Pons (tissue), 1 donor: ENCODE results near the gene LRRC23.

ENCODE experiments used
- DNase-seq: peaks from one replicate; pipeline ENCODE4 v3.0.0-alpha.2; 2016; ENCODE audit warnings: low spot score

The LRRC23 gene

DNA sequence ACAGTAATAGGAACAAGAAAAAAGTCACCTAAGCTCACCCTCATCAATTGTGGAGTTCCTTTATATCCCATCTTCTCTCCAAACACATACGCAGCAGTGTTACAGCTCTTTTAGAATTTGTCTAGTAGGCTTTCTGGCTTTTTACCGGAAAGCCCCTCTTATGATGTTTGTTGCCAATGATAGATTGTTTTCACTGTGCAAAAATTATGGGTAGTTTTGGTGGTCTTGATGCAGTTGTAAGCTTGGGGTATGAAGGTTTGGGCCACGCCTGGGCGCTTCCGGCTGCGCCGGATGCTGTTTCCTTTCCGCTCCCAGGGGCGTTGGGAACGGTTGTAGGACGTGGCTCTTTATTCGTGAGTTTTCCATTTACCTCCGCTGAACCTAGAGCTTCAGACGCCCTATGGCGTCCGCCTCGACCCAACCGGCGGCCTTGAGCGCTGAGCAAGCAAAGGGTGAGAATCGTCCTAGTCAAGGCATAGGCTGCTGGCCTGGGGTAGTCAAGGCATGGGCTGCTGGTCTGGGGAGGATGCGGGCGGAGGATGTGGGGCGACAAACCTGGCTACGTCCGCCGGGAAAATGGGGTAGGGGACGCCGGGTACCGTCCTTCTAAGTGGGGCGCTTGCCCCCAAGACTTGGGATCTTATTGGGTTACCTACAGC lies 39.2 kb downstream of the LRRC23 start, which contains the start of the genes C12orf57 and RNU7-1:
C12orf57 (plus strand) TSS at position 301 of the 659 bp plus-strand sequence; CDS start at position 401, 100 bp downstream.
RNU7-1 (plus strand) TSS at position 95 of the 659 bp plus-strand sequence.
- DNase-seq: peak; percentile 98

DNA sequence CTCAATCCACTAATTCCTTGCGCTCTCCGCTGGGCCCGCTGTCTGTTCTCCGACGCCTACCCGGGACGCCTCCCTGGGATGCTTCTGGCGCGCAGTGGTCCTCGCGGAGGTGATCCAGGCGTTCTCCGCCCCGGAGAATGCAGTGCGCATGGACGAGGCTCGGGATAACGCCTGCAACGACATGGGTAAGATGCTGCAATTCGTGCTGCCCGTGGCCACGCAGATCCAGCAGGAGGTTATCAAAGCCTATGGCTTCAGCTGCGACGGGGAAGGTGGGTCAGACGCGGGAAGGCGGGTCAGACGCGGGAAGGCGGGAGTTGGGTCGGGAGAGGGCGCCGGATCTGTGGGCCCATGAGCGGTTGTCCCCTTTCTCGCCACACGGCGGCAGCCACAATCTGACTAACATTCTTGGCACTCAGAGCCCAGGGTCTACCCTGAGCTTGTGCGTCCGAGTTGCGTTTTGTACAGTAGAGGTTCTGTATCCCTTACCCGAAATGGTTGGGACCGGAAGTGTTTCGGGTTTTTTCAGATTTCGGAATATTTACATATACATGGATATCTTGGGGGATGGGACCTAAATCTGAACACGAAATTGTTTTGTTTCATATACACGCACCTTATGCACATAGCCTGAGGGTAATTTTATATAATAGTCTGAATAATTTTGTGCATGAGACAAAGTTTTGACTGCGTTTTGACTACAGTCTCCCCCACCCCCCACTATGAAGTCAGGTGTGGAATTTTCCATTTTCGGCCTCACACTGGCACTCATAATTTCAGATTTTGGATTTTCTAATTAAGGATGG lies 40.0 kb downstream of the LRRC23 start:
- DNase-seq: peak; percentile 93

DNA sequence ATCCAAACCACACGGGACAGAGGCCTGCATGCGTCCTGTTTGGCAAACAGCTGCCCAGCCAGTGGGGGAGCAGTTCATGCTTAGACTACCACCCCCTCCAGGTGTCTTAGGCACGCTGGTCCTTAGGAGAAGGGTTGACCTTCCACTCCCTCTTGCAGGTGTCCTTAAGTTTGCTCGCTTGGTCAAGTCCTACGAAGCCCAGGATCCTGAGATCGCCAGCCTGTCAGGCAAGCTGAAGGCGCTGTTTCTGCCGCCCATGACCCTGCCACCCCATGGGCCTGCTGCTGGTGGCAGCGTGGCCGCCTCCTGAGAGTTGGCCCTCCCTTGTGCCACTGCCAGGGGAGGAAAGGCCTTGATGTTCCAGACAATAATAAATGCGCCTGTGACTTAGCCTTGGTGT lies 41.0 kb downstream of the LRRC23 start:
- DNase-seq: no peak

DNA sequence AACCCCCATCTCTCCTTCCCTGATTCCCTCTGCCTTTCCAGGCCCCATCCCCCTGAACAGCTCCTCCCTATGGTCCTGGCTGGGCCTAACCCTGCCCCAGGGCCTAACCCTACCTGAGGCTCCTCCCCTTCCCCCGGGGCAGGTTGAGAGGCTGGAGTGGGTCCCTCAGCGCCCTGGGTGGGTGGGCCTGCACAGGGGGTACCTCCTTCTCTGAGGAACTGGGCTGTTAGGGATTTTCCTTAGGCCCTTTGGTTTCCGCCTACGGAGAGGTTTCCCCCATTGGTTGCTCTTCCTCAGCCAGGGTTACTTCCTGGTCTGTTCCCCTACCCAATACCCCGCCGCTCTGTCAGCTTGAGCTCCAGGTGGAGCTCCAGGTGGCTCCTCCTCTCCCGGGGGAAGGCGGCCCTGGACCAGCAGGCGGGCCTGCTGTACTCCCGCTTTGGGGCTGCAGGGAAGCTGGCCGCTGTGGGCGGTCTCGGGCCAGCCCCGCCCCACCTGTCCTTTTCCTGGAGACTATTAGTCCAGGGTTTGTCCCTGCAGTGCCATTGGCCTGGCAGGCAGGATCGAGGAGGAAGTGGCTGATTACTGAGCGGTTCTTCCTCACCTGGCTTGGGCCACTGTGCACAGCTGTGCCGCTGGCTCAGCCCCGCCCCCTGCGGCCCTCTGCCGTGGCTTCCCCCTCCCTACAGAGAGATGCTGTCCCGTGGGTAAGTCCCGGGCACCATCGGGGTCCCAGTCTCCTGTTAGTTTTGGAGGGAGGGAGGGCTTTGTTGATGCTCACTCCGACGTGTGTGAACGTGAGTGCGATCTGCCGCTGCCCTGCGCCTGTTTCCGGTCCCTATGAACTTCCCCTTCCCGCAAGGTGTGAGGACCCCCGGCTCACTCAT lies 41.7 kb downstream of the LRRC23 start:
- DNase-seq: no peak

DNA sequence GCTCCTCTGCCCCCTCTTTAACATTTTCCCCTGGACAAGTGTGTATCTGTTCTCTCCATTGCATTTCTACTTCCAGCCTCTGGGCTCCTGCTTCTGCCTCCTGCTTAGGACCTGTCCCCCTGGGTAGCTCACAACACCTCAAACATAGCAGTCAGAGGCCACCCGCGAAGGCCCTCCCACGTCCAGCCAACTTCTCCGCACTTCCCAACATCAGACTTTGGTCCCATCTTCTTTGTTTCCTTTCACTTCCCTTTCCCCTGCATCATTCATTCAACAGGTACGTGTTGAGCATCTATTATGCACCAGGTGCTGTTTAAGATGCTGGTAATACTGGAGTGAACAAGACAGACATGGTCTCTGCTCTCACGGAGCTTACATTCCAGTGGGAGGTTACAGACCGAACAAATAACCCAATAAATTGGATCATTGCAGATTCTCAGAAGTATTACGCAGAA lies 42.3 kb downstream of the LRRC23 start:
- DNase-seq: no peak

DNA sequence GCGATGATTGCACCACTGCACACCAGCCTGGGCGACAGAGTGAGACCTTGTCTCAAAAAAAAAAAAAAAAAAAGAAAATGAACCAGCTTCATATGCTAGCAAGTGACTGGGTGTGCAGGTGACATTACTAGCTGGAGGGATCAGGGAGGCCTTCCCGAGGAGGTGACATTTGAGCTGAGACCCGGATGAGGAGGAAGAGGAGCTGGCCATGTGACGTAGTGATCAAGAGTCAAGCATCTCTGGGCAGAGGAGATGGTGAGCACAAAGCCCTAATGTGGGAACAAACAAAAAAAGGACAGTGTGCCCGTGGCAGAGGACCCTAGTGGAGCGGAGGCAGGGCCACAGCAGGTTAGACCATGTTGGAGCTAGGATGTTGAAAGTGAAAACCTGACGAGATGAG lies 43.0 kb downstream of the LRRC23 start:
- no peak for DNase-seq

DNA sequence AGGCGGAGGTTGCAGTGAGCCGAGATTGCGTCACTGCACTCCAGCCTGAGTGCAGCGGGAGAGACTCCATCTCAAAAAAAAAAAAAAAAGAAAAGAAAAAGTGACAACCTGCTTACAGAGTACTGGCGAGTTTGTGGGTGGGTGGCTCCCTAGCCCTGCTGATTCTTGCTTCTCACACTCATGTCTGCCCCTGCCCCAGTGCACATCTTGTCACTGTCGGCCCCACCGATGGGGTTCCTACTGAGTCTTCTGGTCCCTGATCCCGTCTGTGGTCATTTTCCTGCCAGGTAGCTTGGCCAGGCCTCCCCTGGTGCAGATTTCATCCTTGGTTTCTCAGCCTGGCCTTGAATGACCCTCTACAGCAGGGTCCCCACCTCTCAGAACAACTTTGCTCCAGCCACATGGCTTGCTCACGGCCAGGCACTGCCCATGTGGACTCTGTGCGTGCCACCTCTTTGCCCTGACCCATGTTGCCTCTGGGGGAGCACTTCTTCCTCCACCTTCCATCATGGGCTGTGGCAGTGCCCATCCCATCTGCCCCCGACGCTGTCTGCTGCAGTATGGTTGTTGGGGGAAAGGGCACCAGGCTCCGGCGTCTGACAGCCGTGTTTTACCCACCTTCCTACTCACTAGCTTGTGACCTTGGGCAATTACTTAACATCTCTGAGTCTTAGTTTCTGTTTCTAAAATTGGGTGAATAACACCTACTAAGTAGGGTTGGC lies 44.4 kb downstream of the LRRC23 start:
- DNase-seq: no peak

DNA sequence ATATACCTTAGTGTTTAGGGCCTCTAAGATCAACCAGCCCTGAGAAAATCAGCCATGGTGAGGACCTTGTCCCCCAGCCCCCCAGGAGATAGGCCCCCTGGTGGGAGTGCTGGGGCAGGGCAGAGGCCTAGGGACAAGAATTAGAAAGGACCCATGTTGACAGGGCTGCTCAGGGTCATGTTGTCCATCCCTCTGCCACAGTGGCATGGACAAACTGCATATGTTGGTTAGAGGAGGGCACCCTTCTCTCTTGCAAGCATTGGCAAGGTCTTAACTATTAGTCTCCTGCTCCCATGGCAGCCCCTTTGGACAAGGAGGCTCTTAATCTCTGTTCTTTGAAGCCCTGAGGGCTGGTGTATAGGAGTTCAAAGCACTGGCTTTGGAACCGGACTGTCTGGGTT lies 45.8 kb downstream of the LRRC23 start:
- DNase-seq: no peak

DNA sequence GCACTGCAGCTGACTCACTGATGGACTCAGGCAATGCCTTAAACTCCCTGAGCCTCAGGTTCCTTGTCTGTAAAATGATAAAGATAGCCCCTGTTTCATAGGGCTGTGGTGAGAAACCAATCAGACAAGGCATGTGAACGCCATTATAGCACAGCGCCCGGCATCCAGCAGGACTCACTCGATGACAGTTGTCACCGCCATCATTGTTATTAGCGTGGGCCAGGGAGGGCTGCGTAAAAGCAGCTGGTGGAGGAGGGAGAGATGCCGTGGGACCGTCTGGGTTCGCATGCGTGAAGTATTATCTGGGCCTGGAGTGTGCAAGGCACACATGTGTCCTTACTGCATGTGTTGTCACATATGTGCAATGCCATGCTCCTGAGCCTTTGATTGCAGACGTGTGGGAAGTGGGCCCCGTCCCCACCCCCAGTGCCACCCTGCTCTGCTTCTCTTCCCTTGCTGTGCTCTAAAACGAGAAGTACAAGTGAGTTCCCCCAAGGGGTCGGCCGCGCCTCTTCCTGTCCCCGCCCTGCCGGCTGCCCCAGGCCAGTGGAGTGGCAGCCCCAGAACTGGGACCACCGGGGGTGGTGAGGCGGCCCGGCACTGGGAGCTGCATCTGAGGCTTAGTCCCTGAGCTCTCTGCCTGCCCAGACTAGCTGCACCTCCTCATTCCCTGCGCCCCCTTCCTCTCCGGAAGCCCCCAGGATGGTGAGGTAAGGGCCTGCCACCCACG lies 46.4 kb downstream of the LRRC23 start, which contains the start of gene PTPN6:
PTPN6 (plus strand) TSS at position 546 of the 730 bp plus-strand sequence; CDS start at position 703, 157 bp downstream.
- no peak for DNase-seq

DNA sequence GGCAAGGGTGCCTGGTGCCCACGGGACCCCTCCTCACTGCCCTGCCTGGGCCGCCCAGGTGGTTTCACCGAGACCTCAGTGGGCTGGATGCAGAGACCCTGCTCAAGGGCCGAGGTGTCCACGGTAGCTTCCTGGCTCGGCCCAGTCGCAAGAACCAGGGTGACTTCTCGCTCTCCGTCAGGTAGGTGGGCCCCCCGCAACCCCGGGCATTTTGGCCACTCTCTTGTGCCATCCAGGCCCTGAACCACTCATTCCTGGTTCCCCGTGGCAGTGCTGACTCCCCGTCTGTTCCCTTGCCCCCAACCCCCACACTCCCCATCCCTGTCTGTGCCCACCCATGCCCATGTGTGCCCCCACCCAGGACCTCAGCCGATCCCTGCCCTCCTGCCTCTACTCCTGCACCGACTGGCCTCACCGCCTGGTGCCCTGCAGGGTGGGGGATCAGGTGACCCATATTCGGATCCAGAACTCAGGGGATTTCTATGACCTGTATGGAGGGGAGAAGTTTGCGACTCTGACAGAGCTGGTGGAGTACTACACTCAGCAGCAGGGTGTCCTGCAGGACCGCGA lies 47.0 kb downstream of the LRRC23 start:
- no peak for DNase-seq

DNA sequence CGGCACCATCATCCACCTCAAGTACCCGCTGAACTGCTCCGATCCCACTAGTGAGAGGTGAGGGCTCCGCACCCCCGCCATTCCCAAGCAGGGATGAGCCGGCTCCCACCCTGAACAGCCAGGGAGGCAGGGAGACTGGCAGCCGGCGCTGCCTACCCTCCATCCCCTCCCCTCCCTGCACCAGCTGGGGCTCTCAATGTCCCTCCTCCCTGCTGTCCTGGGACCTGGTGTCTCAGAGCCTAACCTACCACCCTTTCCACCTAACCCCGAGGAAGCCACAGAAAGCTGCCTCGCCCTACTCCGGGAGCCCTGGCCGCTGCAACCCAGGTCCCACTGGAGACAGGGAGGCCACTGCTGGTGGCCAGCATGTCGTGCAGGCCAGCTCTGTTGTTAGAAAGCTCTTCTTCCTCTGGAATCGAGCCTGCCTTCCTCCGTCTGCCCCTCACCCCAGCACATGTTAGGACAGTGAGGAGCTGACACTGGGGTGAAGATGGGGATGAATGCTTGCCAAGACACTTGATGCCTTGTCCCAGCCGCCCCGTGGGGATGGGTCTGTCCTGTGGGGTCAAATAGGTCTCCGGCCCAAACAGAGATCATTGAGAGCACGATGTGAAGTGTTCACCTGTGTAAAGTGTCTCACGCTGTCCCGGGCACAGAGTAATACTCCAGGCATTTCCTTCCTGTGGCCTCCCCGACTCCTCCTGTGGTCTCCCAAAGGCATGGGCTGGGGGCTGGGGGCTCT lies 47.7 kb downstream of the LRRC23 start:
- no peak for DNase-seq

DNA sequence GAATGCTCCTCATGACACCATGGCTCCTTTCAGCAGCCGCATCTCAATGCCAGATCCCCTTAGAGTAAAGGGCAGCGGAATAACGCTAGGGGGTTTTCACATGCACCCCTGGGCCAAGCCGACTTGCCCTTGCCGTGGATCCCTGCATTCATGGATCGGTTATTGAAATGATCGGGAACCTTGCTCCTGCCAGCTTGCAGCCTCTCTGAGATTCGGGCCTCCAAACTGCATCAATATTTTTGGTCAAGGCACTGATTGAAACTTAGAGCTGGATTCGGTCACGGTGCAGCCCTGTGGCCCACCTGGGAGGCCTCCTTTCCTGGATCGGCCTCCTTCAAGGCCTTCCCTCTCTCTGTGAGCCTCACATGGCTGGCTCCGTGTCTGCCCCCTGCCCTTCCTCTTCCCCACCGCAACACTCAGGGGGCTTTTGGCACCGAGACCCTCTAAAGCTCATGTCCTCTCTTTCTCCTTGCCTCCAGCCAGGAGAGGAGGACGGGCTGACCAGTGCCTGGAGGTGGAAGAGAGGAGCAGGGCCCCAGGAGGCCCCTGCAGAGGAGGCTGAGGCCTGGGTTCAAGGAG lies 48.3 kb downstream of the LRRC23 start:
- no peak for DNase-seq

DNA sequence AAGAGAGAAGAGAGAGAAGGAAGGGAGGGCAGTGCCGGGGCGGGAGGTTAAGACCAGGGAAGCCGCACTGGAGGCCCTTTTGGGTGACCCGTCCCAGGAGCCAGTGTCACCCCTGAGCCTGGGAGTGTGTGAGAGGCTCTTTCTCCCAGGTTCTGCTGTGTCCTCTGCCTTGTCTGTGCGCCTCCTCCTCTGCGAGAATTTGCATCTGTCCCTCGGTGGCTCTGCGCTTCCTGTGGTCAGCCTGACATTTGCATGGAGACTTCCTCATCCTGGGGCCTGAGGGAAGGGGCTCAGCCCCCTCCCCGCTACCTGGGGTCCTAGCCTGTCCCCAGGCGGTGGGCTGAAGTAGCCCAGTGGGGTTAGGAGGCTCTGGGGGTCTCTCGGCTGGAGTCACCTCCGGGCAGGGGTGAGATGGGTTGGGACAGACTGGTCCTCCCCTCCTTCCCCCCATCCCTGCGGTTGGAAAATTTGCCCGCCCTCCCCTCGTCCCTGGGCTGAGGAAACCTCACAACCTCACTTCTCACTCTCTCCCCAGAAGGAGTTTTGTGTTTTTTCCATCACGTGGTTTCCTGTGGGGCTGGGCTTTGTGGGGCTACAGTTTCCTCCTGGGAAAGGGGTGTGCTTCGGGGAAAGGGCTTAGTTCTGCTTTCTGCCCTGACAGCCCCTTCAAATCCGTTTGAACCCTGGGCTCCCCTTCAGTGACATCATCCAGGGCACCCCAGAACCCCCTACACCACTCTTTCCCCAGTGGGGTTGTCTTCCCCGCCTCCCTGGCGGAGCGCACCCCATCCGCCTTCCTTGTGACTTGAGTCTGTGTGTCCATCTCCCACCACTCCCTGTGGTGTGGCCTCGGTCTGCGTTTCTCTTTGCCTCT lies 49.1 kb downstream of the LRRC23 start:
- DNase-seq: peak; percentile 81

DNA sequence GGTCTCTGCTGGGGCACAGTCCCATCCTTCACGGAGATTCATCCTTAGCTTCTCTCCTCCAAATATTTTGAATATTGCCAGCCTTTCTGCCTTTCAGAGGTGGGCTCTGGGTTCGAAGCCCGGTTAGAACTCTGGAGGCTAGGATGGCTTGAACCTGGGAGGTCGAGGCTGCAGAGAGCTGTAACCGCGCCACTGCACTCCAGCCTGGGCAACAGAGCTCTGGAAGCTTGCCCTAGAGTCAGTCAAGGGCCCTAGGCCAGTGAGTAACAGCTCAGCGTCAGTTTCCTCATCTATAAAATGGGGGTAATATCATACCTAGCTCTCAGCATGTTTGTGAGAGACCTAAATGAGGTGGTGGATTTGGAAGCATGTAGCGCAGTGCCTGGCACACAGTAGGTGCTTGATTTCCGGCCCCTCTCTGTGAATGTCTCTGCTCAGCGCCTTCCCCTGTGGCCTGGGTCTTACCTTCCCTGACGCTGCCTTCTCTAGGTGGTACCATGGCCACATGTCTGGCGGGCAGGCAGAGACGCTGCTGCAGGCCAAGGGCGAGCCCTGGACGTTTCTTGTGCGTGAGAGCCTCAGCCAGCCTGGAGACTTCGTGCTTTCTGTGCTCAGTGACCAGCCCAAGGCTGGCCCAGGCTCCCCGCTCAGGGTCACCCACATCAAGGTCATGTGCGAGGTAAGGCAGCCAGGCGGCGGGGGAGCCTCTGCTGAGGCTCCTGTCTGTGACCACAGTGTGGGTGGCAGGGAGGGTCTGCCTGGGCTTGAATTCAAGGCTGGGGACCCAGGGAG lies 49.9 kb downstream of the LRRC23 start:
- DNase-seq: no peak

DNA sequence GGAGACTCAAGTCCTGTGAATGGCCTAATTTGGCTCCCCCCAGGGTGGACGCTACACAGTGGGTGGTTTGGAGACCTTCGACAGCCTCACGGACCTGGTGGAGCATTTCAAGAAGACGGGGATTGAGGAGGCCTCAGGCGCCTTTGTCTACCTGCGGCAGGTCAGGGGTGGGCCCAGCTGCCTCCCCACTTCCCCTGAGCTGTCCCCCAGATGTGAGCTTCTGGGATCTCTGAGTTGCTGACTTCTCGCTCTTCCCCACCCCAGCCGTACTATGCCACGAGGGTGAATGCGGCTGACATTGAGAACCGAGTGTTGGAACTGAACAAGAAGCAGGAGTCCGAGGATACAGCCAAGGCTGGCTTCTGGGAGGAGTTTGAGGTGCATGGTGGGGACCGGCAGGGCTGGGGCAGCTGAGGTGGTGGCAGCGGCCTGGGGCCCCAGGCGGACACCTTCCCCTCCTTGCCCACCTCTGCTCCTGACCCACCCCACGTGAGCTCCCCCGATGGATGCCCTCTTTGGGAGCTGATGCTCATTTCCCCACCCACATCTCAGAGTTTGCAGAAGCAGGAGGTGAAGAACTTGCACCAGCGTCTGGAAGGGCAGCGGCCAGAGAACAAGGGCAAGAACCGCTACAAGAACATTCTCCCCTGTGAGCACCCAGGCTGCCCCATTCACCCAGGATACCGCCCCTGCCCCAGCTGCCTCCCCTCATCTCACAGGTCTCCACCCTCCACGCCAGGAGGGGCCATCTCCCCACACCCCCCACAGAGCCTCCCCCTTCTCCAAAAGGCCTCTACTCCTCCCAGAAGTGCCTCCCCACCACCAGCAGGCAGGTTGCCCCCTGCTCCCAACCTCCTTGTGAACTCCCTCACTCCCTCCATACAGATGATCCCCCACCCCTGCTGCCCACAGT lies 50.7 kb downstream of the LRRC23 start:
- DNase-seq: no peak

DNA sequence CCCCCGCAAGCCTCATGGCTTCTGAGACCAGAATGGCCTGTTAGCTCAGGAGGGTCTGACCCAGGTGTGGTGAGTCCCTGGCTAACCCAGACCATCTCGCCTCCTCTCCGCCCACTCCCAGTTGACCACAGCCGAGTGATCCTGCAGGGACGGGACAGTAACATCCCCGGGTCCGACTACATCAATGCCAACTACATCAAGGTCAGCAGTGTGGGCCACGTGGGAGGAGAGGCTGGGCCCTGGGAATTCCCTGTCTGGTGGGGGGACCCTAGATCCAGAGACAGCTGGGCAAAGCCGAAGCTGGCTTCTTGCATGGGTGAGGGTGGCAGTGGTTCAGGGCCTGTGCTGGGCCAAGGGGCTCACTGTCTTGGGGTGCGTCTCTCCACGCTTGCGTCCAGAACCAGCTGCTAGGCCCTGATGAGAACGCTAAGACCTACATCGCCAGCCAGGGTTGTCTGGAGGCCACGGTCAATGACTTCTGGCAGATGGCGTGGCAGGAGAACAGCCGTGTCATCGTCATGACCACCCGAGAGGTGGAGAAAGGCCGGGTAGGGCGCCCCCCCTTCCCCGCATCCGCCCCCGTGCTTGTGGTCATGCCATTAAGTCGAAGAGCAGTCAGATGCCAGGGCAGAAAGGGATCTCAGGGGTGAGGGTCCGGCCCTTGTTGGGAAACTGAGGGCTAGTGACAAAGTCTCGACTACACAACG lies 51.6 kb downstream of the LRRC23 start:
- DNase-seq: no peak
